Ascending aorta (tissue), 2 donors: ENCODE measurements around the gene ABCC3. TPM values are rescaled to one million over a fixed set of nuclear protein-coding genes. Genes with fewer than 3 reads are reported as not detected.
"Not testable (repeated sequence)": the region's sequence is repeated elsewhere in the genome, so short reads cannot be mapped to it uniquely, and the experiment has no call there.

Experiments
- DNase-seq, 2 donors: peaks; one replicate each; pipeline ENCODE4 v3.0.0-alpha.2; 2019; ENCODE audit warnings: low spot score in 2 of 2
- H3K27ac ChIP-seq, 2 donors: fragments of 200-600 bp; sonication (generic); one replicate each; pipeline ENCODE4 v1.5.1; 2016 to 2017; ENCODE audit warnings: mild to moderate bottlenecking in 1 of 2
- H3K27me3 ChIP-seq: fragments of 200-600 bp; sonication (generic); one replicate; pipeline ENCODE4 v1.5.1; 2017
- H3K36me3 ChIP-seq, 2 donors: fragments of 200-600 bp; sonication (generic); one replicate each; pipeline ENCODE4 v1.5.1; 2016
- H3K4me1 ChIP-seq, 2 donors: fragments of 200-600 bp; sonication (generic); one replicate each; pipeline ENCODE4 v1.5.1; 2016 to 2017; ENCODE audit warnings: mild to moderate bottlenecking in 1 of 2
- H3K4me3 ChIP-seq, 2 donors: fragments of 200-600 bp; sonication (generic); one replicate each; pipeline ENCODE4 v1.5.1; 2016 to 2017; ENCODE audit warnings: mild to moderate bottlenecking in 1 of 2
- H3K9me3 ChIP-seq, 2 donors: fragments of 200-600 bp; sonication (generic); one replicate each; pipeline ENCODE4 v1.5.1; 2016
- CTCF ChIP-seq, 3 experiments: fragments of 200-600 bp in 2 of 3; fragments of 450-650 bp in 1 of 3; sonication (generic) in 2 of 3; IDR thresholded peaks; one replicate each; pipeline ENCODE4 v1.5.1; 2016 to 2019; ENCODE audit warnings: antibody characterized with exemption in 3 of 3, mild to moderate bottlenecking in 1 of 3, moderate library complexity in 1 of 3
- intact Hi-C: fragments of 100-400 bp; cut with DNase I; formaldehyde crosslinking; loops from one replicate; pipeline ENCODE4 v1.15.1; 2023
- total RNA-seq: library from RNA; depleted of rRNA; stranded (reverse); fragments of >200 nt; gene quantifications from one replicate; pipeline ENCODE4 v1.1.0, GENCODE V29; 2016

The ABCC3 gene
- total RNA-seq, 1 donor from 2014 or later: 30.2 TPM

- Histone ChIP-seq H3K4me1 (peaks cover 0 to 8% of the 10 kb centered on the region in 2 donors), H3K36me3 (peaks cover 44 to 57% of the 10 kb centered on the region in 2 donors)
- intact Hi-C loops: loop anchor here (5.0 kb wide), 1 partner anchor 217 kb away; no protein-coding TSS in a partner anchor
Observed at GRCh38 chr17:50699410-50699809, 64.7 kb downstream of the ABCC3 start.

GRCh38 chr17:50703162-50703561 lies 68.5 kb downstream of the ABCC3 start:
- Histone ChIP-seq H3K36me3 (peaks cover 15 to 28% of the 10 kb centered on the region in 2 donors), H3K27ac (no peak overlapping the region), H3K4me1 (peaks cover 0 to 20% of the 10 kb centered on the region in 2 donors), H3K9me3 (no peaks in the 10 kb centered on the region), H3K27me3 (no peaks in the 10 kb centered on the region), H3K4me3 (no peak overlapping the region)
- TF ChIP-seq CTCF (IDR thresholded peaks at IDR 0.05): no peak
- intact Hi-C loops: no loop called here
- DNase-seq: no peak

More at GRCh38 chr17:50699410-50699809, 64.7 kb downstream of the ABCC3 start:
- H3K27ac ChIP-seq: no peak overlapping the region
- DNase-seq: no peak
- no peaks in the 10 kb centered on the region for H3K9me3 ChIP-seq
- H3K27me3 ChIP-seq: no peaks in the 10 kb centered on the region
- no peak overlapping the region for H3K4me3 ChIP-seq
- no peak for TF ChIP-seq CTCF (IDR thresholded peaks at IDR 0.05)

GRCh38 chr17:50707289-50708049 lies 72.8 kb downstream of the ABCC3 start, which contains the start of gene ANKRD40:
Gene ANKRD40 (minus strand): TSS chr17:50707914. CDS start chr17:50707654, 260 bp downstream.
- peaks cover 0 to 6% of the 10 kb centered on the region in 2 donors for H3K36me3 ChIP-seq
- peak; percentile 73 to 97 for DNase-seq
- TF ChIP-seq CTCF (IDR thresholded peaks at IDR 0.05): no peak
- H3K27me3 ChIP-seq: no peaks in the 10 kb centered on the region
- H3K4me1 ChIP-seq: peaks cover 11 to 37% of the 10 kb centered on the region in 2 donors
- H3K9me3 ChIP-seq: no peaks in the 10 kb centered on the region
- intact Hi-C loops: loop anchor here (1.0 kb wide), 1 partner anchor 12 kb away; the partner anchor contains the start of gene LUC7L3
- peak within 1 kb of the TSS; percentile 69 to 74 for H3K4me3 ChIP-seq
- peak within 1 kb of the TSS; percentile 88 to 91 for H3K27ac ChIP-seq

- intact Hi-C loops: no loop called here
- Histone ChIP-seq H3K9me3 (no peaks in the 10 kb centered on the region), H3K27me3 (no peaks in the 10 kb centered on the region), H3K4me3 (peak overlapping the region; percentile 69 to 74), H3K4me1 (peaks cover 11 to 31% of the 10 kb centered on the region in 2 donors), H3K27ac (peak overlapping the region; percentile 88 to 91), H3K36me3 (peaks cover 0 to 6% of the 10 kb centered on the region in 2 donors)
- TF ChIP-seq CTCF (IDR thresholded peaks at IDR 0.05): no peak
- DNase-seq: no peak
Observed at GRCh38 chr17:50708050-50709000, 73.6 kb downstream of the ABCC3 start.

- DNase-seq, H3K27me3 ChIP-seq, H3K36me3 ChIP-seq, H3K9me3 ChIP-seq: not testable (repeated sequence)
- peaks cover 11 to 28% of the 10 kb centered on the region in 2 donors for H3K4me1 ChIP-seq
- H3K27ac ChIP-seq: peak overlapping the region; percentile 88 to 91
- peak overlapping the region; percentile 69 to 74 for H3K4me3 ChIP-seq
- intact Hi-C loops: loop anchor here (1.0 kb wide), 1 partner anchor 21 kb away; no protein-coding TSS in a partner anchor
Observed at GRCh38 chr17:50709053-50709452, 74.4 kb downstream of the ABCC3 start.
